IMR-90 (cell line): ENCODE results near the gene LRP11. TPM values are rescaled to one million over a fixed set of nuclear protein-coding genes. Genes with fewer than 3 reads are reported as not detected.
A peak's percentile ranks its signal among the peaks of the same experiment; 100 is the strongest.

ENCODE experiments used
- ATAC-seq: fragments of 200-7000 bp; cut with Tn5 transposase; 2 replicates; pipeline ENCODE4 v1.9.1; 2020; ENCODE audit warnings: low read depth, mild to moderate bottlenecking, moderate library complexity
- BruUV-seq: library from RNA; stranded (reverse); fragments of 400-500 nt; replicated peaks from 2 replicates; lab custom pipeline; 2021; lab: Mats Ljungman, UMichigan
- CTCF ChIA-PET: fragments of 300-600 bp; formaldehyde crosslinking; extraction: SDS; loops from one replicate; lab custom pipeline; 2021; ENCODE audit warnings: antibody characterized with exemption; lab: Yijun Ruan, JAX
- POLR2A ChIA-PET: fragments of 300-600 bp; sonication (Branson Sonifier 250); formaldehyde crosslinking; loops from one replicate; lab custom pipeline; 2022; ENCODE audit warnings: antibody characterized with exemption; ENCODE audit not compliant: unreplicated experiment; lab: Charles Lee
- DNase-seq: peaks from one replicate; pipeline ENCODE4 v3.0.0; 2013
- H2AFZ ChIP-seq: replicated peaks from 2 replicates; pipeline ENCODE3; 2013; ENCODE audit warnings: low read length, mild to moderate bottlenecking; ENCODE audit not compliant: poor library complexity
- H2AK5ac ChIP-seq: 2 replicates; pipeline ENCODE4 v1.6.1; 2013; ENCODE audit warnings: low read depth, low read length, inconsistent platforms
- H2AK9ac ChIP-seq: replicated peaks from 2 replicates; pipeline ENCODE3; 2013; ENCODE audit warnings: mild to moderate bottlenecking, low read depth, low read length, moderate library complexity; ENCODE audit not compliant: poor library complexity
- H2BK120ac ChIP-seq: 2 replicates; pipeline ENCODE4 v1.6.1; 2013; ENCODE audit warnings: low read depth, low read length, inconsistent platforms
- H2BK15ac ChIP-seq: 3 replicates; pipeline ENCODE4 v1.6.1; 2013; ENCODE audit warnings: low read depth, low read length, inconsistent platforms
- H2BK20ac ChIP-seq: 2 replicates; pipeline ENCODE4 v1.6.1; 2013; ENCODE audit warnings: low read depth, mild to moderate bottlenecking, inconsistent platforms, low read length, moderate library complexity
- H2BK5ac ChIP-seq: 2 replicates; pipeline ENCODE4 v1.6.1; 2013; ENCODE audit warnings: mild to moderate bottlenecking, low read depth, low read length, inconsistent platforms; ENCODE audit not compliant: poor library complexity, severe bottlenecking
- H3K14ac ChIP-seq: replicated peaks from 2 replicates; pipeline ENCODE4 v1.6.1; 2013; ENCODE audit warnings: low read depth, low read length, inconsistent platforms
- H3K18ac ChIP-seq: 2 replicates; pipeline ENCODE4 v1.6.1; 2013; ENCODE audit warnings: low read depth, low read length, control low read depth
- H3K23ac ChIP-seq: 2 replicates; pipeline ENCODE4 v1.6.1; 2013; ENCODE audit warnings: low read depth, low read length, inconsistent platforms
- H3K27ac ChIP-seq: 2 replicates; pipeline ENCODE4 v1.5.1; 2013; ENCODE audit warnings: mild to moderate bottlenecking, control low read depth, low read length; ENCODE audit not compliant: insufficient read depth
- H3K27me3 ChIP-seq: 2 replicates; pipeline ENCODE4 v1.6.1; 2013; ENCODE audit warnings: low read length; ENCODE audit not compliant: control insufficient read depth, insufficient read depth
- H3K36me3 ChIP-seq: 2 replicates; pipeline ENCODE4 v1.6.1; 2013; ENCODE audit warnings: low read length, mixed read lengths; ENCODE audit not compliant: control insufficient read depth, insufficient read depth
- H3K4ac ChIP-seq: 2 replicates; pipeline ENCODE4 v1.6.1; 2013; ENCODE audit warnings: low read depth, low read length, inconsistent platforms
- H3K4me1 ChIP-seq: 2 replicates; pipeline ENCODE4 v1.6.1; 2013; ENCODE audit warnings: low read length, mixed read lengths; ENCODE audit not compliant: control insufficient read depth, insufficient read depth
- H3K4me2 ChIP-seq: 2 replicates; pipeline ENCODE4 v1.6.1; 2013; ENCODE audit warnings: low read depth, mild to moderate bottlenecking, control low read depth, low read length, moderate library complexity
- H3K4me3 ChIP-seq: 2 replicates; pipeline ENCODE4 v1.5.1; 2013; ENCODE audit warnings: low read depth, mild to moderate bottlenecking, control low read depth, low read length, moderate library complexity; ENCODE audit not compliant: insufficient read depth
- H3K56ac ChIP-seq: 2 replicates; pipeline ENCODE4 v1.6.1; 2013; ENCODE audit warnings: low read length, inconsistent platforms; ENCODE audit not compliant: insufficient read depth; ENCODE audit errors: extremely low read depth
- H3K79me1 ChIP-seq, 2 experiments: 2 replicates each; pipeline ENCODE4 v1.6.1; 2013; ENCODE audit warnings: low read length in 2 of 2, inconsistent platforms in 1 of 2, low read depth in 1 of 2
- H3K9ac ChIP-seq: 2 replicates; pipeline ENCODE4 v1.6.1; 2013; ENCODE audit warnings: low read depth, low read length, control low read depth
- H3K9me1 ChIP-seq: 2 replicates; pipeline ENCODE4 v1.6.1; 2013; ENCODE audit warnings: low read length, inconsistent platforms; ENCODE audit not compliant: insufficient read depth
- H3K9me3 ChIP-seq: 2 replicates; pipeline ENCODE4 v1.6.1; 2013; ENCODE audit warnings: low read length; ENCODE audit not compliant: control insufficient read depth, insufficient read depth
- H4K20me1 ChIP-seq: 2 replicates; pipeline ENCODE4 v1.6.1; 2013; ENCODE audit warnings: low read length, inconsistent platforms; ENCODE audit not compliant: insufficient read depth
- H4K5ac ChIP-seq: 2 replicates; pipeline ENCODE4 v1.6.1; 2013; ENCODE audit warnings: mild to moderate bottlenecking, low read depth, low read length, control low read depth
- H4K8ac ChIP-seq, 2 experiments: 2 replicates each; pipeline ENCODE4 v1.6.1; 2013; ENCODE audit warnings: low read depth in 2 of 2, low read length in 2 of 2, control low read depth in 1 of 2, inconsistent platforms in 1 of 2
- H4K91ac ChIP-seq: 2 replicates; pipeline ENCODE4 v1.6.1; 2013; ENCODE audit warnings: low read depth, low read length, inconsistent platforms; ENCODE audit not compliant: insufficient read depth
- BHLHE40 ChIP-seq: fragments of 150-350 bp; IDR thresholded peaks from 2 replicates; pipeline ENCODE4 v1.6.1; 2016; ENCODE audit warnings: mild to moderate bottlenecking, low read depth, low read length
- CEBPB ChIP-seq: IDR thresholded peaks from 2 replicates; pipeline ENCODE4 v1.6.1; 2012; ENCODE audit warnings: low read depth, low read length, improper control_type of control experiment
- CHD1 ChIP-seq: IDR thresholded peaks from 2 replicates; pipeline ENCODE4 v1.6.1; 2012; ENCODE audit warnings: low read depth, low read length, improper control_type of control experiment
- ELK1 ChIP-seq: fragments of 150-350 bp; IDR thresholded peaks from 2 replicates; pipeline ENCODE4 v1.6.1; 2016; ENCODE audit warnings: low read depth, mild to moderate bottlenecking, low read length, moderate library complexity, borderline replicate concordance
- FOS ChIP-seq: fragments of 150-350 bp; IDR thresholded peaks from 2 replicates; pipeline ENCODE4 v1.6.1; 2016; ENCODE audit warnings: low read depth, low read length
- MAFK ChIP-seq: IDR thresholded peaks from 2 replicates; pipeline ENCODE4 v1.6.1; 2012; ENCODE audit warnings: low read depth, low read length, improper control_type of control experiment
- MAZ ChIP-seq: IDR thresholded peaks from 2 replicates; pipeline ENCODE4 v1.6.1; 2012; ENCODE audit warnings: low read depth, mild to moderate bottlenecking, low read length, improper control_type of control experiment, moderate library complexity, borderline replicate concordance
- MXI1 ChIP-seq: IDR thresholded peaks from 2 replicates; pipeline ENCODE4 v1.6.1; 2012; ENCODE audit warnings: low read depth, mild to moderate bottlenecking, low read length, moderate library complexity, borderline replicate concordance
- NFE2L2 ChIP-seq: fragments of 150-350 bp; IDR thresholded peaks from 2 replicates; pipeline ENCODE4 v1.6.1; 2016; ENCODE audit warnings: low read depth, mild to moderate bottlenecking, low read length
- POLR2A ChIP-seq: IDR thresholded peaks from 2 replicates; pipeline ENCODE4 v1.6.1; 2012; ENCODE audit warnings: mild to moderate bottlenecking, low read depth, low read length
- RAD21 ChIP-seq: IDR thresholded peaks from 2 replicates; pipeline ENCODE4 v1.6.1; 2012; ENCODE audit warnings: low read length, improper control_type of control experiment
- RCOR1 ChIP-seq: IDR thresholded peaks from 2 replicates; pipeline ENCODE4 v1.6.1; 2012; ENCODE audit warnings: mild to moderate bottlenecking, low read length, improper control_type of control experiment; ENCODE audit not compliant: insufficient replicate concordance
- RFX5 ChIP-seq: IDR thresholded peaks from 2 replicates; pipeline ENCODE4 v1.8.0; 2012; ENCODE audit warnings: low read depth, mild to moderate bottlenecking, low read length, moderate library complexity
- SMC3 ChIP-seq: fragments of 150-350 bp; IDR thresholded peaks from 2 replicates; pipeline ENCODE4 v1.6.1; 2016; ENCODE audit warnings: low read depth, mild to moderate bottlenecking, antibody characterized with exemption, low read length, moderate library complexity
- USF2 ChIP-seq: fragments of 150-350 bp; IDR thresholded peaks from 2 replicates; pipeline ENCODE4 v1.6.1; 2017; ENCODE audit warnings: mild to moderate bottlenecking, antibody characterized with exemption, low read length, low read depth
- WGBS, 2 experiments: methylation state at CpG; one replicate each; pipeline versions ENCODE4 v1.1.5 to v1.1.7; 2013; ENCODE audit warnings: missing lambda C conversion rate in 2 of 2; ENCODE audit not compliant: insufficient read length in 1 of 2; ENCODE audit errors: extremely low coverage in 2 of 2; 5-methylcytosine and 5-hydroxymethylcytosine counted together
- dilution Hi-C: fragments of 300-500 bp; cut with HindIII; formaldehyde crosslinking; loops from one replicate; pipeline ENCODE4 v1.14.3; 2018; ENCODE audit warnings: low sequenced_read_pairs; ENCODE audit not compliant: unreplicated experiment
- in situ Hi-C: fragments of 300-500 bp; cut with MboI; formaldehyde crosslinking; loops from 3 replicates; pipeline ENCODE4 v1.14.3; 2019; ENCODE audit warnings: low sequenced_read_pairs, inconsistent platforms, mixed read lengths
- intact Hi-C: fragments of 100-400 bp; cut with micrococcal nuclease; formaldehyde crosslinking; loops from 2 replicates; pipeline ENCODE4 v1.10.0; 2022
- polyA plus RNA-seq, 3 experiments: library from polyadenylated mRNA; depleted of rRNA; stranded (reverse); fragments of >200 nt; gene quantifications; 2 replicates each; pipeline ENCODE4 v1.2.3, GENCODE V29; 2012; ENCODE audit warnings: low replicate concordance in 1 of 3
- total RNA-seq: library from RNA; depleted of rRNA; stranded (reverse); fragments of >200 nt; gene quantifications from 2 replicates; pipeline ENCODE4 v1.2.3, GENCODE V29; 2012
- TF ChIP-seq, protein P1 (sequence below): conservative IDR thresholded peaks from 2 replicates; pipeline ENCODE4 v1.5.1; 2012; ENCODE audit warnings: mild to moderate bottlenecking, low read depth, low read length, improper control_type of control experiment

The LRP11 gene
- total and polyA plus RNA-seq, 2 of the 4 experiments (the other 2 are of a cell fraction) = 48.8 to 63.8 TPM

DNA sequence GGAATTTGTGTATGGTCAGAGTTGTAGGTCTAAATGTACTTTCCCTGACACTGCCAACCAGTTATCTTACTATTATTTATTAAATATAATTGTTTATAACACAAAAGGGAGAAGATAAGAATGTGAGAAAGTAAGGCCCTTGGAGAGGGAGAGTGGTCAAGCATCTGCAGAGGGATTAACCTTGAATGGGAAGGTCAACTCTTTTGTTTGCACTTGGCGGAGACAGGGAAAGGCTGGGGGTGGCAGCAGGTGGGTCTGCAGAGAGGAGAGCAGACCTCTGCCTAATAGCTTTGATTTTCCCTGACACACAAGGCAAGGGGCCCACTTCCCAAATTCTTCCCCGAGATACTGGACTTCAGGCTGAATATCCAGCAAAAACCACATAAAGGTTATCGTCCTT is 4.2 kb downstream of the LRP11 start:
- no peak overlapping the region for H3K9ac ChIP-seq
- peak overlapping the region; percentile 86 for H2BK20ac ChIP-seq
- H4K91ac ChIP-seq = peak overlapping the region; percentile 88; the same call in 1 of the 2 replicates
- dilution Hi-C loops = no loop called here
- ATAC-seq (no peak), DNase-seq (no peak)
- in situ Hi-C loops = no loop called here
- H3K23ac ChIP-seq = peak overlapping the region; percentile 67
- no peak overlapping the region for H2AFZ ChIP-seq
- CTCF ChIA-PET = interaction anchor here (0.6 to 1.0 kb wide), 2 partner anchors 12 to 28 kb away, joined by 3 to 5 read pairs; no protein-coding TSS in a partner anchor
- H4K8ac ChIP-seq = peak overlapping the region in 1 of 2 experiments; percentile 71; a peak in 1 of 4 replicates
- BruUV-seq = no TSS peak
- peak overlapping the region; percentile 95; the same call in 1 of the 3 replicates for H2BK15ac ChIP-seq
- H3K9me3 ChIP-seq = no peaks in the 10 kb centered on the region
- peaks cover 3% of the 10 kb centered on the region; the same call in 1 of the 2 replicates for H3K36me3 ChIP-seq
- H3K56ac ChIP-seq = no peak overlapping the region; the same call in 1 of the 2 replicates
- intact Hi-C loops = no loop called here
- peak overlapping the region; percentile 78; the same call in 1 of the 2 replicates for H3K27ac ChIP-seq
- H2AK5ac ChIP-seq = peak overlapping the region; percentile 92; the same call in 1 of the 2 replicates
- TF ChIP-seq, protein P1, sequence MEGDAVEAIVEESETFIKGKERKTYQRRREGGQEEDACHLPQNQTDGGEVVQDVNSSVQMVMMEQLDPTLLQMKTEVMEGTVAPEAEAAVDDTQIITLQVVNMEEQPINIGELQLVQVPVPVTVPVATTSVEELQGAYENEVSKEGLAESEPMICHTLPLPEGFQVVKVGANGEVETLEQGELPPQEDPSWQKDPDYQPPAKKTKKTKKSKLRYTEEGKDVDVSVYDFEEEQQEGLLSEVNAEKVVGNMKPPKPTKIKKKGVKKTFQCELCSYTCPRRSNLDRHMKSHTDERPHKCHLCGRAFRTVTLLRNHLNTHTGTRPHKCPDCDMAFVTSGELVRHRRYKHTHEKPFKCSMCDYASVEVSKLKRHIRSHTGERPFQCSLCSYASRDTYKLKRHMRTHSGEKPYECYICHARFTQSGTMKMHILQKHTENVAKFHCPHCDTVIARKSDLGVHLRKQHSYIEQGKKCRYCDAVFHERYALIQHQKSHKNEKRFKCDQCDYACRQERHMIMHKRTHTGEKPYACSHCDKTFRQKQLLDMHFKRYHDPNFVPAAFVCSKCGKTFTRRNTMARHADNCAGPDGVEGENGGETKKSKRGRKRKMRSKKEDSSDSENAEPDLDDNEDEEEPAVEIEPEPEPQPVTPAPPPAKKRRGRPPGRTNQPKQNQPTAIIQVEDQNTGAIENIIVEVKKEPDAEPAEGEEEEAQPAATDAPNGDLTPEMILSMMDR = no peak
- no peak for TF ChIP-seq FOS
- no peak for TF ChIP-seq USF2
- TF ChIP-seq RFX5 = no peak
- TF ChIP-seq NFE2L2 = no peak
- TF ChIP-seq MAFK = no peak
- TF ChIP-seq CHD1 = no peak
- no peak for TF ChIP-seq POLR2A
- TF ChIP-seq RAD21 = no peak
- no peak for TF ChIP-seq MAZ
- no peak for TF ChIP-seq RCOR1
- TF ChIP-seq CEBPB = no peak
- no peak for TF ChIP-seq MXI1
- TF ChIP-seq SMC3 = no peak
- no peak for TF ChIP-seq ELK1
- no peak for TF ChIP-seq BHLHE40
- H3K79me1 ChIP-seq = peaks cover 12 to 43% of the 10 kb centered on the region in 2 experiments
- POLR2A ChIA-PET = interaction anchor here (0.7 kb wide), 1 partner anchor 57 kb away, joined by 3 read pairs; no protein-coding TSS in a partner anchor
- no peak overlapping the region for H3K4me3 ChIP-seq
- 80% methylated on average over 2 of the region's 3 CpGs; no CpG with 5 or more reads in 1 of the 2 experiments for WGBS, 2 experiments
- H3K18ac ChIP-seq = no peak overlapping the region
- H3K27me3 ChIP-seq = no peaks in the 10 kb centered on the region
- peak overlapping the region; percentile 88 for H3K4ac ChIP-seq
- H3K4me1 ChIP-seq = peaks cover 30% of the 10 kb centered on the region
- H3K14ac ChIP-seq = peak overlapping the region; percentile 91
- no peak overlapping the region for H3K4me2 ChIP-seq
- no peak overlapping the region for H2AK9ac ChIP-seq
- H2BK120ac ChIP-seq = peak overlapping the region; percentile 86
- peak overlapping the region; percentile 87 for H2BK5ac ChIP-seq
- no peak overlapping the region for H4K5ac ChIP-seq
- H3K9me1 ChIP-seq = peaks cover 16% of the 10 kb centered on the region
- H4K20me1 ChIP-seq = peaks cover 16% of the 10 kb centered on the region
